ENCODE measurements around the gene EDA.
"Not testable (repeated sequence)": the region's sequence is repeated elsewhere in the genome, so short reads cannot be mapped to it uniquely, and the experiment has no call there.

The EDA gene

DNA sequence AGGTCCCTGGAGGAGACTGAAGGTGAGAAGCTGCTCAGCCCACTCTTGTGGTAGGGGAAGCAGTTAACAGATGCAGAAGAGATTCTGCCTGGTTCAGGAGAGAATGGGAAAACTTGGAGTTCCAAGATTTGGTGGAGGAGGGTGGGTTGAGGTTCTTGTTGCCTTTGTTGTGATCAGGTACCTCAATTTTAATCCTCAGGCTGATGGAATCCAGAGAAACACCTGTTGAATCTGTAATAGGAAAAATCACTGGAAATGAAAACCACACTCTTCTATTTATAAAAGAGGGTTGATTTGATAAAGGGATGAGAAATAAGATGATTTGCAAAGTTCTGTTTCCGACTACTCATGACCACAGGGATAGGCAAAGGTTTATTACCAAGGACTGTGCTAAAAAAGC is 132.1 kb downstream of the EDA start:
- DNase-seq = no peak

- DNase-seq = no peak
Observed at GRCh38 chrX:69759921-69760625, 144.2 kb downstream of the EDA start.

DNA sequence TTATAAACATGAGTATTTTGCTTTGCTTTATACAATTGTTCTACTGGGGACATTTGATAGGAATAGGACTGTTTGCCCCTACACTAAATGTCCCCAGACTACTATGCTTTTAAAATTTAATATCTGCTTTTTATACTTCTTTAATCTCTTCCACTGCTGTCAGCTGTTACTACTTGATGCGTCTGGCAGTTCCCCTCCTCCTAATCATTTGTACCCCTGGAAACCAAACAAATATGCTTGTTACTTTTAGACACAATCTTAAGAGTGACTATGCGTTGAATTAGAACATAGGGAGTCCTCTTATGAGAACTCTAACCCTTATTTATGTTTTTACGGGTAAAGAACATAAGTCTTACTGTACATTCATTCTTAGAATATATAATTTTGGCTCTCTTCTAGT is 145.7 kb downstream of the EDA start:
- no peak for DNase-seq

DNA sequence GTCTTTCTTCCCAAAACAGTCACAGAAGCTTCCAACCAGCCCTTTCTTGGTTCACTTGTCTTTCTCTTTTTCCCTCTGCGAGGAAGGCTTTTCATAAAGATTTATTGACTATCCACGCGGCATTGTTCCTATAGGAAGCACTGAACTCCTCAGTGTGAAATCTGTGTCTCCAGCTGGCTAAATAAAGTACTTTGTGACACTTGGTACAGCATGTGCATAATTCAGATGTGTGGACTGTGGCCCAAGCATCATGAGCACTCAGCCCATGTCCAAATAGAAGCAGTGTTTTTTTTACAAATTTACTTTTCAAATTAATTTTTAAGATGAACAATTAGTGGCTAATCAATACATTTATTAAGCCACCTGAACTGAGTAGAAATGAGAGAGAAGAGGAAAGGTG is 146.4 kb downstream of the EDA start:
- DNase-seq = no peak

DNA sequence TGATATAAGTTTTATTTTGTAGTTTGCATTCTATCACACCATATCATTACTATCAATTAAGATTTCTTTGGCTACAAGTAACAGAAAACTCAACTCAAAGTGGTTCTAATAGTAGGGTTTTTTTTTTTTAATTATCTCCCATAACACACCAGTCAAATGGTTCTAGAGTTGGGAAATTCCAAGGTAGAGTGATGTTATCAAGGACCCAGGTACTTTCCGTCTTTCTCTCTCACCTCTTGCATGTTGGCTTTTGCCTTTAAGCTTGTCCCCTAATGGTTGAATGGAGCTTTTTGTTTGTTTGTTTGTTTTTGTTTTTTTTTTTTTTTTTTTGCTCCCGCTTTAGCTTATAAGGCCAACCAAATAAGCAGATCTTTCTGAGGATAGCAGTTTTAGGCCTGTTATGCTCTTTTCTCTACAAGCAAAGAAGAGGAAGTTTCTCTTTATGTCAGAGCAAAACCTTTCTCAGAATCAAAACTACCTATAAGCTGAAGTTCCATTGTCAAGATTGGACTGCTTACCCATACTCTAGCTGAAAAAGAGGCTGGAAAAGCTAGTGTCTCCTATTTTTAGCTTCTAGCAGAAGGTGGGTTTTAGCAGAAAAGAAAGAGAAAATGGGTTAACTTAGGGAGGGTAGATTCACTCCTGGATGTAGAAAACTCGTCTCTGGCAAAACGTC is 177.5 kb downstream of the EDA start:
- DNase-seq = no peak

- DNase-seq = no peak
Observed at GRCh38 chrX:69795702-69796101, 179.8 kb downstream of the EDA start.

GRCh38 chrX:69807400-69807799 is 191.5 kb downstream of the EDA start:
- no peak for DNase-seq

GRCh38 chrX:69808375-69808774 is 192.5 kb downstream of the EDA start:
- DNase-seq = no peak

DNA sequence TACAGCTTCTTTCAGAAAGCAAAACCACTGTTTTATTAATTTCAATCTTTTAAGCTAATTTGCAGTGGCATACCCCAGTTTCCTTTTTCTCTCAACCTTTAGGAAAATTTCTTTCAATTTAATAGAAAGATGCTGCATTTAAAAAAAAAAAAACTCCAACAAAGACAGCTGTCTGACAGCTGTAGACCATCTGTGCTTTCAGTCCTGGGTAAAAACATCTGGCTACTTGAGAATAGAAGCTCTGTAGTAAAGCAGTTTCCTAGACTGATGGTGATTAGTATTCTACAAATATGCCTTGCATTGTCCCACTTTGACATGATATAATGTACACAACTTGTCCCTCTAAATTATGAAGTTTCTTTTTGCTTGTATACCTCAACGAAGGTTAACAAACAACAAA is 197.8 kb downstream of the EDA start:
- DNase-seq = no peak

DNA sequence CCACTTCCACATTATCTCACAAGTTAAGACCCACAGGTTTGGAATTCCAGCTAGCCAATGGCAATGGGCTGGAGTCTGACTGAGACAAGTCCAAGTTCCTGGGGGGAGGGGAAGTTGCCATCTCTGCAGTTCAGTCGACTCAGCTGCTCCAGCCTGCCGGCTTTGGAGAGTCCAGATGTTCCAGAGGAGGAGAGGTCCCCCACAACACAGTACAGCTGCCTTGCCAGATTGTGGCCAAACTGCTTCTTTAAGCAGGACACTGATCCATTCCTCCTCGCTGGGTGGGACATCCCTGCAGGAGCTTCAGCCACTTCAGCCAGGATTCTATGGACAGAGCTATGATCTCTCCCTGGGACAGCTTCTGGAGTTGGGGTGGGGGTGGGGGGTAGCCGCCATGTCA is 199.2 kb downstream of the EDA start:
- DNase-seq = no peak

DNA sequence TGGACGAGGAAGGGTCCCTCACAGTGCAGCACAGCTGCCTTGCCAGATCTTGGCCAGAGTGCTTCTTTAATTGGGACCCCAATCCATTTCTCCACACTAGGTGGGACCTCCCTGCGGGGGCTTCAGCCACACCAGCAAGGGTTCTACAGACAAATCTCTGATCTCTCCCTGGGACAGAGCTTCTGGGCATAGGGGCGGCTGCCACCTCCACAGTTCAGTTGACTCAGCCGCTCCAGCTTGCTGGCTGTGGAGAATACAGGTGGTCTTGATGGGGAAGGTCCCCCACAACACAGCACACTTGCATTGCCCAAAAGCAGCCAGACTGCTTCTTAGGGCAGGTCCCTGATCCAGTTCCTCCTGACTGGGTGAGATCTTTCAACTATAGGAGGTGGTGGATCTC is 199.6 kb downstream of the EDA start:
- DNase-seq = no peak

DNA sequence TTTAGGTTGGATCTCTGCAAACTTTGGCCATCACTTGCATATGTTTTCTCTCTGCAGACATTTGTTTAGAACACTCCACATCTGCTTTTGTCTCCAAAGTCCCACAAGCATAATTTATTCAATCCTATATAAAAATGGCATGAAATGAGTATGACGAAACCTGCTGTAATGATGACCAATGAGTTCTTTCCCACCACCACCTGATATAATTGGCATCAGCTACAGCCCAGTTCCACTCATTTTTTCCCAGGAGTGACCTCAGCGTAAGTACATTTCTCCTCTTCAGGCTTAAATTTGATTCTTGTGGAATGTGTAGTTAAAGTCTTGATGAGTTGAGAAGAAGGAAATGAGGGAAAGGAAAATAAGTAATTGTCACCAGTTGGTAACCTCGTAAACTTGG is 228.7 kb downstream of the EDA start:
- DNase-seq = no peak

- not testable (repeated sequence) for DNase-seq
Observed at GRCh38 chrX:69859999-69860398, 244.1 kb downstream of the EDA start.

DNA sequence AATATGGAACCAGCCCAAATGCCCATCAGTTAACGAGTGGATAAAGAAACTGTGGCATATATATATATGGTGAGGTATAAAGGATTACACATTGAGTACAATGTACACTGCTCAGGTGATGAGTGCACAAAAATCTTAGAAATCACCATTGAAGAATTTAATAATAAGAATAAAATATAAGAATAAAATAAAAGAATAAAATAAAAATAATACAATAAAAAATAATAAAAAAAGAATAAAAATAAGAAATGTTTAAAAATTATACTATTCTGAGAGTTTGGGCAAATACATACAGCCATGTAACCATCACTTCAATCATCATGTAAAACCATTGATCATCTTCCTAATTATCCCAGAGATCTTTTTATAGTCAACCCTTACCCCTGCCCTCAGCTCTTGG is 260.3 kb downstream of the EDA start:
- DNase-seq = no peak

DNA sequence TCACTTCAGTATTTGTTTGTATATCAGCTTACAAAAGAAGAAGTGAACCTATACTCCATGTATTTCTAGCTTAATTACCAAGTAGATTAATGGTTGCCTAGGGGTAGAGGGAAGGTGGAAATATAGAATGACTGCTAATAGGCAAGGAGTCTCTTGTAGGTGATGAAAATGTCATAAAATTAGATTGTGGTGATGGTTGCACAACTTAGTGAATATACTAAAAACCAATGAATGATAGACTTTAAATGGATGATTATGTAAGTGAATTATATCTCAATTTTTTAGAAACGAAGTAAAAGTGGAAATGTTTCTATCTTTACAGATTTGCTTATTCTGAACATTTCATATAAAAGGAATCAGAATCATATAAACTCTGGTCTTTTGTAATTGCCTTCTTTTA is 268.3 kb downstream of the EDA start:
- DNase-seq = no peak

DNA sequence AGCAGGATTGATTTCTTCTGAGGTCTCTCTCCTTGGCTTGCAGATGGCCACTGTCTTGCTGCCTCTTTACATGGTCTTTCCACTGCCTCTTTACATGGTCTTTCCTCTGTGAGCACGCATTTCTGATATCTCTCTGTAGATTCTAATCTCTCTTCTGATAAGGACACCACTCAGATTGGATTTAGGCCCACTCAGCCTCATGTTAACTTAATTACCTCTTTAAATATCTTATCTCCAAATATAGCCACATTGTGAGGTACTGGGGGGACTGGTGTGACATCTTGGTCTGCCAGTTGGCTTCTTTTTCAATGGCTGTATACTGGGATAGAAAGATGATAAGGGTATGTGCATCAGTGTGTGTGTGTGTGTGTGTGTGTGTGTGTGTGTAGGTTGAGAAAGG is 280.1 kb downstream of the EDA start:
- DNase-seq = no peak

- DNase-seq = no peak
Observed at GRCh38 chrX:69900491-69900890, 284.6 kb downstream of the EDA start.

GRCh38 chrX:69906447-69906846 is 290.5 kb downstream of the EDA start:
- no peak for DNase-seq

DNA sequence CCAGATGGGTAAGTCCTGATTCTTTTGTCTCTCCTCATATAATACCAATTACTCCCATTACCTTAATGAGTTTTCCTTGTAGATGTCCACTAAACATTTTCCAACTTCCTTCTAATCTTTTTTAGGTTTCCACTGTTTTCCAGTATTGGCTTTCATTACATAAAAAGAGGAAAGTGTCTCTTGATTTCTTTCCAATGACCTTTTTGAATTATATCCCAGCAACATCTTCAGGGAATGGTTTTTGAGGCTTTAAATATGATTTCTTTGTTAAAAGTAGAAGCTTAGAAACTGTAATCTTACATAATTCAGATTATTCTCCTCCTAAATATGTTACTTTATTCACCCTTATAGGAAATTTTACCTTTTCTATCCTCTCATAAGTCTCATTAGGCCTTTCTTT is 298.9 kb downstream of the EDA start:
- no peak for DNase-seq

GRCh38 chrX:69919749-69920148 is 303.8 kb downstream of the EDA start:
- DNase-seq = no peak

- no peak for DNase-seq
Observed at GRCh38 chrX:69932323-69932722, 316.4 kb downstream of the EDA start.

DNA sequence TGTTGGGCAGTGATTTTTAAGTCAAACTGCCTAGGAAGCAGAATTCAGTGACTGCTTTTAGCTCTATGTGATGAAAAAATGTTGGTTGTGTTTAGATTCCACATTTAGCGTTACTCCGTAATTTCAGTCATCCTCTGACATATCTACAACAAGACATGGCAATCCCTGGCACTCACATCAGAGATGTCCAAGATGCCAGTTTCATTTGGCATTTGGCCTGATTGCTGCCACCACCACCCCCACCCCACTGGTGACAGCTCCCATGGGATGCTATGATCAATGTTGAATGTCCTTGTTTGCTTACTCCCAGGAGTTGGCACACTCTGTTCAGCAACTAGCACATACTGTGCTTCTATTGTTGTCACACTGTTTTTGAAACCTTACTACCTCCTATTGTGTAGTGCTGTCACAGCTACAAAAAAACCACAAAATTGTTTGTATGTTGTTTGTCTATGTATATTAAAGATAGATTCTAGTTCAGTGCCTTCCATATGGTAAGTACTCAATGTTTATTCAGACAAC is 332.4 kb downstream of the EDA start:
- DNase-seq = no peak

DNA sequence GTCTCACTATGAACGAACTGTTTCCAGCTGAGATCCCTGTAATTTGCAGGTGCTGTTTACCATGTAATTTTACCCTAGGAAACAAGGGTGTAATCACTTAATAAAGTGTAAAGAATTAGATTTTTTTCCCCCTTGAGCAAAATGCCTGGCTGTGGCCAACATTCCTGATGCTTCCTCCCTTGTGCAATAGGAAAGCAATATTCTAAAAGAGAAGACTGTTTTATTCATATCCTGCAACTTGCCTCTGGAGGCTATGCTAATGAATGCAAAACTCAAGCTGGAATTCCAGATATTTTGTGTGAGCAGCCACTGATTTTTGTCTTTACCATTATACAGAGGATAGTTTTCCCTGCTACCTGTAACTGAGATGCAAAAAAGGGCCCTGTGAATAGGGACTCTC is 335.8 kb downstream of the EDA start:
- DNase-seq = no peak

- no peak for DNase-seq
Observed at GRCh38 chrX:69959712-69960111, 343.8 kb downstream of the EDA start.

Data from inflammatory macrophage (primary cell).